Bronchial epithelial cell (primary cell): ENCODE data around the gene EPHB3. TPM values are rescaled to one million over a fixed set of nuclear protein-coding genes. Genes with fewer than 3 reads are reported as not detected.
A peak's percentile ranks its signal among the peaks of the same experiment; 100 is the strongest.

Source experiments
- DNase-seq: peaks from one replicate; pipeline ENCODE4 v3.0.0-alpha.2; 2010; ENCODE audit warnings: low read depth
- FAIRE-seq: peaks from 2 replicates; lab custom pipeline; 2011; peaks lifted over from hg19 to GRCh38; lab: Jason Lieb, UNC
- H3K27me3 ChIP-seq: 2 replicates; pipeline ENCODE4 v1.5.1; 2011; ENCODE audit warnings: low read length; ENCODE audit not compliant: control insufficient read depth, insufficient read depth
- H3K36me3 ChIP-seq: 2 replicates; pipeline ENCODE4 v1.5.1; 2011; ENCODE audit warnings: low read length; ENCODE audit not compliant: control insufficient read depth, insufficient read depth
- H3K4me3 ChIP-seq: 2 replicates; pipeline ENCODE4 v1.5.1; 2011; ENCODE audit warnings: mild to moderate bottlenecking, low read depth, low read length, control low read depth
- total RNA-seq: library from RNA; depleted of rRNA; stranded (reverse); fragments of >200 nt; gene quantifications from 2 replicates; pipeline ENCODE4 v1.2.1, GENCODE V29; 2014
- TF ChIP-seq, protein P1 (sequence below): IDR thresholded peaks from 2 replicates; pipeline ENCODE4 v1.5.1; 2011; ENCODE audit warnings: mild to moderate bottlenecking, moderate library complexity, low read length, control low read depth, inconsistent platforms; ENCODE audit not compliant: insufficient read depth, severe bottlenecking

Gene EPHB3
- total RNA-seq, 1 donor from 2014 or later = 9.2 TPM

DNA sequence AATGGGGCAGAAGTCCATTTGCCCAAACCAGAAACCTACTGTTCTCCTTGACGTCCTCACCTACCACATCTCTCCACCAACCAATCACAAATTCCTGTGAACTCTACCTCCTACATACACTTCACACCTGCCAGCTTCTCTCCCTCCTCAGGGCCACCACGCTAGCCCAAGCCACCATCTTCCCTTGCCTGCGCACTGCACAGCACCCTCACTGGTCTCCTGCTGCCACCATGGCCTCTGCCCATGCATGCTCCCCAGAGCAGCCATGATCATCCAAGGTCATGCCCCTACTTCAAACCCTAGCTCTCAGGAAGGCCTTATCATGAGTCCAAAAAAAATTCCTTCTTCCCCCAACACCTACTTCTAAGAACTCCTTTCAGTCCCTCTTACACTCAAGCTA, 1.1 kb upstream of the EPHB3 start:
- TF ChIP-seq, protein P1, sequence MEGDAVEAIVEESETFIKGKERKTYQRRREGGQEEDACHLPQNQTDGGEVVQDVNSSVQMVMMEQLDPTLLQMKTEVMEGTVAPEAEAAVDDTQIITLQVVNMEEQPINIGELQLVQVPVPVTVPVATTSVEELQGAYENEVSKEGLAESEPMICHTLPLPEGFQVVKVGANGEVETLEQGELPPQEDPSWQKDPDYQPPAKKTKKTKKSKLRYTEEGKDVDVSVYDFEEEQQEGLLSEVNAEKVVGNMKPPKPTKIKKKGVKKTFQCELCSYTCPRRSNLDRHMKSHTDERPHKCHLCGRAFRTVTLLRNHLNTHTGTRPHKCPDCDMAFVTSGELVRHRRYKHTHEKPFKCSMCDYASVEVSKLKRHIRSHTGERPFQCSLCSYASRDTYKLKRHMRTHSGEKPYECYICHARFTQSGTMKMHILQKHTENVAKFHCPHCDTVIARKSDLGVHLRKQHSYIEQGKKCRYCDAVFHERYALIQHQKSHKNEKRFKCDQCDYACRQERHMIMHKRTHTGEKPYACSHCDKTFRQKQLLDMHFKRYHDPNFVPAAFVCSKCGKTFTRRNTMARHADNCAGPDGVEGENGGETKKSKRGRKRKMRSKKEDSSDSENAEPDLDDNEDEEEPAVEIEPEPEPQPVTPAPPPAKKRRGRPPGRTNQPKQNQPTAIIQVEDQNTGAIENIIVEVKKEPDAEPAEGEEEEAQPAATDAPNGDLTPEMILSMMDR = no peak
- no peak for DNase-seq
- Histone ChIP-seq H3K27me3 (no peaks in the 10 kb centered on the region), H3K36me3 (no peaks in the 10 kb centered on the region), H3K4me3 (no peak overlapping the region)
- no peak for FAIRE-seq

- Histone ChIP-seq H3K27me3 (no peaks in the 10 kb centered on the region), H3K4me3 (peak overlapping the region; percentile 68), H3K36me3 (no peaks in the 10 kb centered on the region)
- TF ChIP-seq, protein P1 = no peak
- no peak for DNase-seq
- no peak for FAIRE-seq
These were observed 610 bp downstream of the EPHB3 start for GRCh38 chr3:184561913-184562877.

DNA sequence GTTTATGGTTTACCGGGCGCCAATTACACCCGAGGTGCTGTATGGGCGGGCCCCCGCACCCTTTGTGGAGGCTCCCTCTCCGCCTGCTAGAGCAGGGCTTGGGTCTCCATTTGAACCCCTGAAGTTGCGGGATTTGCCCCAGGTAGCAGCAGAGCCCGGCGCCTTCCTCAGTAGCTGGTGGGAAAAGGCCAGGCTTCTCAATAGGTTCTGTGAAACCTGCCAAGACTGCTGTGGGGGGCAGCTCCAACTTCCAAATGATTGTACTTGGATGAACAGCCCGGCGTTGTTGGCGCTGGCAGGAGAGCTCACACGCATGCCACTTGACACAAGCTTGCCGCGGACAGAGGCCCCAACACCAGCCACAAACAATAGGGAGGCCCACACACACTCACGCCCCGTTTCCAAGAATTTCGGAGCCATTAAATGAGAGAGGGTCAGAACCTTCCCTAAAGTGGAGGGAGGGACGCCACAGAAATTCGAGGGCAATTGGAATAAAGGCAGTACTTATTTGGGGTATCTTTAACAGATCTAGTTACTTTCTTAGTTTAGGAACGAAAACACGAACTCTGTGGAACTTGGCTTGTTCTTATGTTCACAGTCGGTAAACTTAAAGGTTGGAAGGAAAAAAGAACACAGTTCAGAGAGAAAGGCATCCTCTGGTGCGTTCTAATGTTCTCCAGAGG, 1.4 kb downstream of the EPHB3 start:
- DNase-seq (no peak), FAIRE-seq (no peak)
- TF ChIP-seq, protein P1 = no peak
- peak overlapping the region; percentile 68 for H3K4me3 ChIP-seq
- H3K36me3 ChIP-seq = no peaks in the 10 kb centered on the region
- H3K27me3 ChIP-seq = no peaks in the 10 kb centered on the region

DNA sequence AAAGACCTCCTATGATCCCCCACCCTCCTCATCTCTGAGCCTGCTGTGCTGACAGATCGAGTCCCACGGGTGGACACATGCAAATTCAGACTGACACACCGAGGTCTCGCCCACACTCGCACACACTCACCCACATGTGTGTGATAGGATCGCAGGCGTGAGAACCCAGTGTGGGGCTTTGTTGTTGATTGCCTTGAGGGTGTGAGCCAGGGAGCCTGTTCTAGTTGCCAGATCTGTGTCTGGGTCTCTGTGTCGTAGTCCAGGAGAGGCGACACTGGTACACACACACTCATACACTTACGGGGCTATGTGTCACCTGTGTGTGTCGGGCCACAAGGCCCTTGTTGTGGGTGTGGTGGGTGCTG, 2.0 kb downstream of the EPHB3 start:
- TF ChIP-seq, protein P1 = no peak
- Histone ChIP-seq H3K4me3 (peak overlapping the region; percentile 68), H3K27me3 (no peaks in the 10 kb centered on the region), H3K36me3 (no peaks in the 10 kb centered on the region)
- peak; percentile 62 for FAIRE-seq
- DNase-seq = no peak

GRCh38 chr3:184563941-184564684, 2.5 kb downstream of the EPHB3 start:
- H3K27me3 ChIP-seq = no peaks in the 10 kb centered on the region
- H3K36me3 ChIP-seq = no peaks in the 10 kb centered on the region
- TF ChIP-seq, protein P1 = no peak
- FAIRE-seq = no peak
- DNase-seq = no peak
- H3K4me3 ChIP-seq = peak overlapping the region; percentile 68
